Ishikawa (cell line): ENCODE results near the gene SPOUT1.

Experiments
- CEBPB ChIP-seq: IDR thresholded peaks from 2 replicates; pipeline ENCODE4 v1.6.1; 2012
- CREB1 ChIP-seq: IDR thresholded peaks from 2 replicates; pipeline ENCODE4 v1.6.1; 2012; ENCODE audit warnings: low read depth
- EGR1 ChIP-seq: IDR thresholded peaks from 2 replicates; pipeline ENCODE4 v1.6.1; 2012
- TAF1 ChIP-seq: IDR thresholded peaks from 2 replicates; pipeline ENCODE4 v1.6.1; 2012; ENCODE audit warnings: low read depth, mild to moderate bottlenecking
- USF1 ChIP-seq: IDR thresholded peaks from 2 replicates; pipeline ENCODE4 v1.6.1; 2012
- YY1 ChIP-seq: IDR thresholded peaks from 2 replicates; pipeline ENCODE4 v1.6.1; 2012; ENCODE audit warnings: low read depth

- TF ChIP-seq USF1 (no peak), CREB1 (no peak), CEBPB (no peak), TAF1 (no peak), EGR1 (no peak), YY1 (no peak)
Measured at GRCh38 chr9:128792978-128793686, 36.5 kb downstream of the SPOUT1 start.
